CD4-positive, alpha-beta T cell treated with Interleukin-10 for 1 hour (primary cell): Measurements from ENCODE around the gene SYNGR1.

Experiments
- DNase-seq: peaks from one replicate; pipeline ENCODE4 v3.0.0-alpha.2; 2020

Gene SYNGR1

GRCh38 chr22:39349967-39350726, at the start of gene SYNGR1:
Gene SYNGR1 (plus strand): TSS chr22:39349991. CDS start chr22:39350011, 20 bp downstream.
- no peak for DNase-seq

GRCh38 chr22:39300186-39300830, 49.5 kb upstream of the SYNGR1 start:
- DNase-seq: no peak

GRCh38 chr22:39301108-39301507, 48.7 kb upstream of the SYNGR1 start:
- no peak for DNase-seq

- DNase-seq: no peak
These were observed 47.9 kb upstream of the SYNGR1 start for GRCh38 chr22:39301926-39302325.

- DNase-seq: no peak
These were observed 47.3 kb upstream of the SYNGR1 start for GRCh38 chr22:39302431-39302960.

- no peak for DNase-seq
These were observed 46.4 kb upstream of the SYNGR1 start for GRCh38 chr22:39303358-39303757.

GRCh38 chr22:39303892-39304671, 45.7 kb upstream of the SYNGR1 start:
- no peak for DNase-seq

GRCh38 chr22:39306456-39307361, 43.1 kb upstream of the SYNGR1 start:
- peak; percentile 65 for DNase-seq

GRCh38 chr22:39308614-39309363, 41.0 kb upstream of the SYNGR1 start:
- DNase-seq: no peak

- no peak for DNase-seq
These were observed 40.4 kb upstream of the SYNGR1 start for GRCh38 chr22:39309364-39309861.

- no peak for DNase-seq
These were observed 39.7 kb upstream of the SYNGR1 start for GRCh38 chr22:39309881-39310714.

GRCh38 chr22:39311592-39312400, 38.0 kb upstream of the SYNGR1 start:
- DNase-seq: no peak

GRCh38 chr22:39312410-39312809, 37.4 kb upstream of the SYNGR1 start:
- DNase-seq: no peak

- no peak for DNase-seq
These were observed 36.4 kb upstream of the SYNGR1 start for GRCh38 chr22:39313258-39314001.

- no peak for DNase-seq
These were observed 35.4 kb upstream of the SYNGR1 start for GRCh38 chr22:39314251-39314971.

GRCh38 chr22:39315389-39315788, 34.4 kb upstream of the SYNGR1 start:
- no peak for DNase-seq

- peak; percentile 83 for DNase-seq
These were observed 33.2 kb upstream of the SYNGR1 start for GRCh38 chr22:39316440-39317083.
